KMS-11 (cell line): ENCODE data around the gene TMEM151B.

ENCODE experiments used
- H2AFZ ChIP-seq: fragments of 200-600 bp; sonication (generic); 2 replicates; pipeline ENCODE4 v1.6.1; 2016; ENCODE audit warnings: antibody characterized with exemption, mixed run types, low read depth
- H3K27ac ChIP-seq: fragments of 200-600 bp; sonication (generic); 2 replicates; pipeline ENCODE4 v1.6.1; 2016; ENCODE audit warnings: mild to moderate bottlenecking, mixed run types
- H3K27me3 ChIP-seq: fragments of 200-600 bp; sonication (generic); 2 replicates; pipeline ENCODE4 v1.6.1; 2017; ENCODE audit warnings: mild to moderate bottlenecking, low read depth, mixed run types, moderate library complexity; ENCODE audit not compliant: insufficient read depth
- H3K36me3 ChIP-seq: fragments of 200-600 bp; sonication (generic); 2 replicates; pipeline ENCODE4 v1.6.1; 2017; ENCODE audit warnings: mild to moderate bottlenecking, mixed run types; ENCODE audit not compliant: insufficient read depth
- H3K4me1 ChIP-seq: fragments of 200-600 bp; sonication (generic); 2 replicates; pipeline ENCODE4 v1.6.1; 2016; ENCODE audit warnings: mild to moderate bottlenecking, low read depth, mixed run types; ENCODE audit not compliant: poor library complexity, severe bottlenecking
- H3K4me2 ChIP-seq: fragments of 200-600 bp; sonication (generic); 2 replicates; pipeline ENCODE4 v1.7.0; 2016; ENCODE audit warnings: mild to moderate bottlenecking, mixed run types
- H3K4me3 ChIP-seq: fragments of 200-600 bp; sonication (generic); IDR thresholded peaks from 2 replicates; pipeline ENCODE4 v1.6.1; 2017; ENCODE audit warnings: low read depth, low read length, mixed read lengths; ENCODE audit not compliant: insufficient read depth
- H3K79me2 ChIP-seq: fragments of 200-600 bp; sonication (generic); 2 replicates; pipeline ENCODE4 v1.6.1; 2016; ENCODE audit warnings: low read depth, mixed run types; ENCODE audit not compliant: insufficient read depth
- H3K9ac ChIP-seq: fragments of 200-600 bp; sonication (generic); 2 replicates; pipeline ENCODE4 v1.6.1; 2016; ENCODE audit warnings: mild to moderate bottlenecking, mixed run types
- H4K20me1 ChIP-seq: fragments of 200-600 bp; sonication (generic); 2 replicates; pipeline ENCODE4 v1.6.1; 2016; ENCODE audit warnings: mild to moderate bottlenecking, mixed run types; ENCODE audit not compliant: insufficient read depth
- CTCF ChIP-seq: fragments of 200-600 bp; sonication (generic); conservative IDR thresholded peaks from 2 replicates; pipeline ENCODE4 v1.6.1; 2017; ENCODE audit warnings: low read depth, mild to moderate bottlenecking, antibody characterized with exemption, low read length, moderate library complexity, mixed read lengths

The TMEM151B gene

GRCh38 chr6:44263354-44264100, 6.7 kb upstream of the TMEM151B start:
- H3K27ac ChIP-seq, result peak overlapping the region; percentile 96
- no peak overlapping the region for H3K4me3 ChIP-seq
- H3K9ac ChIP-seq, result peak overlapping the region; percentile 92
- H2AFZ ChIP-seq, result no peak overlapping the region
- H3K4me1 ChIP-seq, result peaks cover 52% of the 10 kb centered on the region
- no peak for TF ChIP-seq CTCF
- H3K4me2 ChIP-seq, result peak overlapping the region; percentile 100
- peaks cover 45% of the 10 kb centered on the region for H3K79me2 ChIP-seq
- H4K20me1 ChIP-seq, result no peaks in the 10 kb centered on the region
- no peaks in the 10 kb centered on the region for H3K27me3 ChIP-seq
- no peaks in the 10 kb centered on the region; the same call in 1 of the 2 replicates for H3K36me3 ChIP-seq

GRCh38 chr6:44264154-44265006, 5.9 kb upstream of the TMEM151B start:
- TF ChIP-seq CTCF, result no peak; the same call in 1 of the 2 replicates
- H3K4me2 ChIP-seq, result peak overlapping the region; percentile 100
- H3K9ac ChIP-seq, result peak overlapping the region; percentile 92
- H3K4me3 ChIP-seq, result no peak overlapping the region
- peaks cover 51% of the 10 kb centered on the region for H3K4me1 ChIP-seq
- peaks cover 45% of the 10 kb centered on the region for H3K79me2 ChIP-seq
- peak overlapping the region; percentile 96 for H3K27ac ChIP-seq
- H2AFZ ChIP-seq, result peak overlapping the region; percentile 50; the same call in 1 of the 2 replicates
- H3K27me3 ChIP-seq, result peaks cover 7% of the 10 kb centered on the region; the same call in 1 of the 2 replicates
- H4K20me1 ChIP-seq, result no peaks in the 10 kb centered on the region
- H3K36me3 ChIP-seq, result no peaks in the 10 kb centered on the region

- H3K27me3 ChIP-seq, result peaks cover 14% of the 10 kb centered on the region; the same call in 1 of the 2 replicates
- H3K4me3 ChIP-seq, result no peak within 1 kb of the TSS
- H3K36me3 ChIP-seq, result no peaks in the 10 kb centered on the region
- H4K20me1 ChIP-seq, result no peaks in the 10 kb centered on the region
- H3K79me2 ChIP-seq, result peaks cover 45% of the 10 kb centered on the region
- H3K4me2 ChIP-seq, result peak within 1 kb of the TSS; percentile 100
- H3K9ac ChIP-seq, result peak within 1 kb of the TSS; percentile 92
- H3K4me1 ChIP-seq, result peaks cover 46% of the 10 kb centered on the region
- TF ChIP-seq CTCF, result peak; percentile 53
- H3K27ac ChIP-seq, result peak within 1 kb of the TSS; percentile 96
- H2AFZ ChIP-seq, result peak within 1 kb of the TSS; percentile 50
These were observed 5.1 kb upstream of the TMEM151B start, which contains the start of gene NFKBIE for GRCh38 chr6:44265007-44265721. Gene NFKBIE, minus strand, starts transcription at chr6:44265551. Its CDS starts 205 bp downstream, at chr6:44265346.

- H3K9ac ChIP-seq, result peak overlapping the region; percentile 26; the same call in 1 of the 2 replicates
- peak overlapping the region; percentile 77 for H3K4me2 ChIP-seq
- H3K4me3 ChIP-seq, result no peak overlapping the region
- H3K36me3 ChIP-seq, result no peaks in the 10 kb centered on the region
- H3K4me1 ChIP-seq, result peaks cover 45% of the 10 kb centered on the region
- H2AFZ ChIP-seq, result peak overlapping the region; percentile 50
- TF ChIP-seq CTCF, result no peak
- peak overlapping the region; percentile 96 for H3K27ac ChIP-seq
- peaks cover 14% of the 10 kb centered on the region; the same call in 1 of the 2 replicates for H3K27me3 ChIP-seq
- peaks cover 45% of the 10 kb centered on the region for H3K79me2 ChIP-seq
- H4K20me1 ChIP-seq, result no peaks in the 10 kb centered on the region
These were observed 4.5 kb upstream of the TMEM151B start for GRCh38 chr6:44265722-44266233.
